GM18526 (cell line): ENCODE measurements around the gene MID1.

ENCODE experiments used
- POLR2A ChIP-seq: IDR thresholded peaks from 3 replicates; pipeline ENCODE4 v1.6.1; 2011; ENCODE audit not compliant: insufficient read length; ENCODE audit errors: extremely low read depth

MID1 gene

GRCh38 chrX:10414862-10415261, 205.5 kb downstream of the MID1 start:
- TF ChIP-seq POLR2A = no peak

- TF ChIP-seq POLR2A = no peak
Observed at GRCh38 chrX:10414156-10414824, 206.1 kb downstream of the MID1 start.

GRCh38 chrX:10404436-10404835, 215.9 kb downstream of the MID1 start:
- TF ChIP-seq POLR2A = no peak

- no peak for TF ChIP-seq POLR2A
Observed at GRCh38 chrX:10401239-10401638, 219.1 kb downstream of the MID1 start.

GRCh38 chrX:10399043-10399741, 221.2 kb downstream of the MID1 start:
- TF ChIP-seq POLR2A = no peak

- no peak for TF ChIP-seq POLR2A
Observed at GRCh38 chrX:10398215-10398614, 222.2 kb downstream of the MID1 start.

GRCh38 chrX:10397349-10397748, 223.0 kb downstream of the MID1 start:
- no peak for TF ChIP-seq POLR2A

GRCh38 chrX:10395643-10396042, 224.7 kb downstream of the MID1 start:
- TF ChIP-seq POLR2A = no peak
